Measurements from ENCODE around the gene ASB3.

DNA sequence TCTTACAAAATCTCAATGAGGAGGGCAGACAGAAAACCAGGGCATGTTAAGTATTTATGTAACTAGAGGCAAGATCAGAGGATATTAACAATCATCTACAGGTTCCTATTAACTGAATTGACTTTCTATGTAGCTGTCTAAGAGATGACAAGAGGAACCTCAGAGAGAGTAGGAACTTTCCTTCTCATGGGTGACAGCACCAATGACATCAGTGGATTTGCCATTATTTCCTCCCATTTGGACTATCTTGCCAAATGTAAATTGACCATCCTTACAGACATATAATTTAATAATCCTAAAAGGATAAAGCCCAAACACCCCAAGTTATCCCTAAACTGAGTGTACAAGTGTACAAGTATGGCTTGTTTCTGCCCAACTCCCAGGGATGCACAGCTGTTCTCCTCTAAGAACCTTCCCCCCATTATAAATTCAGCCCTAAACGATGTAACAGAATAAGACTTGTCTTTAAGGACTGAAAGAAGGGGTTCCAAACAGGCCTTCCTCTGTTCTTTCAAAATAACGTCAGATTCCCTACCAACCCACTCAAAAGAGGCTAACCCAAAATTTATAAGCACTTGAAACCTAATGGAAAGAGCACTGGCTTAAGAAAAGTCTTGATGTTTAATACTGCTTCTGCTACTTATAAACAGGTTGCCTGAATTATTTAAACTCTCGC, 92.5 kb downstream of the ASB3 start:
- TF ChIP-seq, protein P1, sequence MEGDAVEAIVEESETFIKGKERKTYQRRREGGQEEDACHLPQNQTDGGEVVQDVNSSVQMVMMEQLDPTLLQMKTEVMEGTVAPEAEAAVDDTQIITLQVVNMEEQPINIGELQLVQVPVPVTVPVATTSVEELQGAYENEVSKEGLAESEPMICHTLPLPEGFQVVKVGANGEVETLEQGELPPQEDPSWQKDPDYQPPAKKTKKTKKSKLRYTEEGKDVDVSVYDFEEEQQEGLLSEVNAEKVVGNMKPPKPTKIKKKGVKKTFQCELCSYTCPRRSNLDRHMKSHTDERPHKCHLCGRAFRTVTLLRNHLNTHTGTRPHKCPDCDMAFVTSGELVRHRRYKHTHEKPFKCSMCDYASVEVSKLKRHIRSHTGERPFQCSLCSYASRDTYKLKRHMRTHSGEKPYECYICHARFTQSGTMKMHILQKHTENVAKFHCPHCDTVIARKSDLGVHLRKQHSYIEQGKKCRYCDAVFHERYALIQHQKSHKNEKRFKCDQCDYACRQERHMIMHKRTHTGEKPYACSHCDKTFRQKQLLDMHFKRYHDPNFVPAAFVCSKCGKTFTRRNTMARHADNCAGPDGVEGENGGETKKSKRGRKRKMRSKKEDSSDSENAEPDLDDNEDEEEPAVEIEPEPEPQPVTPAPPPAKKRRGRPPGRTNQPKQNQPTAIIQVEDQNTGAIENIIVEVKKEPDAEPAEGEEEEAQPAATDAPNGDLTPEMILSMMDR (conservative IDR thresholded peaks at IDR 0.05; ENCODE audit: low read length) = no peak
- TF ChIP-seq EZH2phosphoT487 (IDR thresholded peaks at IDR 0.05; ENCODE audit: borderline replicate concordance) = no peak
